Activated T-cell treated with anti-CD3 and anti-CD28 coated beads, Interleukin-2, amount 50 U/mL, for 48 hours (primary cell): ENCODE results near the gene RTL9.
"Not testable (repeated sequence)": the region's sequence is repeated elsewhere in the genome, so short reads cannot be mapped to it uniquely, and the experiment has no call there.

Source experiments
- DNase-seq, 2 experiments: peaks; one replicate each; pipeline ENCODE4 v3.0.0-alpha.2; 2020

The RTL9 gene

DNA sequence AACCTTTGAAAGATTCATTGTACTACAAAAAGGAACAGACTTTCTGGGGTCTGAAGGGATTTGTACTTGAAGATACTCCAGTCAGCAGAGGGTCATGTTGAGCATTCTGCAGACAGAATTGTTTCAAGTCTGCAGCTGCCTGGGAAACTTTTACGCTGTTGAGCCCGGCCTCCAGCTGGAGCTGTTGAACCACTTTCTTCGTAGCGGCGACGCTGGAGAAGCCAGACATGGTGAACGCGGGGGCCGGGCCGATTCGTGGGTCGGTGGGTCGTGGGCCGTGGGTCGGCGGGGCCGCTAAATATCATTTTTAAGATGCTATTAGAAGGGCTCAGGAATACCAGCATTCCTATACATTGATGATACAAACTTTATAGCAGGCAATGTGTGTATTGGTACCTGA lies 12.0 kb upstream of the RTL9 start:
- DNase-seq = no peak

DNA sequence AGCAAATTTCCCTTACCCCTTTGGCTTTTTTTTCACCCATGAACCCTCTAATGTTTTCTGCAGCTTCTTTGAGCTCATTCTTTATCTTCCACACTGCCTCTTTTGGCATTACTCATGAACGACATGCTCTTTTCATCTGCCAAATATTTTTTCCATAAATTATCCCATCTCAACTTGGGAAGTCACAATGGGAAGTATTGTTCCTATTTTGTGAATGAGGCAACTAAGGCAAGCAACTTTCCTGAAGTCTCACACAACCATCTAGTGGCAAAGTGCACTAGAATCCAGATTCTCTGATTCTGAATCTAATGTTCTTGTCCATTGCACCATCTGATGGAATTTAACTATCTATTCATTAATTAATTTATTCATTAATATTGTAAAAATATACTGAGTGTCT lies 625 bp downstream of the RTL9 start:
- no peak for DNase-seq

DNA sequence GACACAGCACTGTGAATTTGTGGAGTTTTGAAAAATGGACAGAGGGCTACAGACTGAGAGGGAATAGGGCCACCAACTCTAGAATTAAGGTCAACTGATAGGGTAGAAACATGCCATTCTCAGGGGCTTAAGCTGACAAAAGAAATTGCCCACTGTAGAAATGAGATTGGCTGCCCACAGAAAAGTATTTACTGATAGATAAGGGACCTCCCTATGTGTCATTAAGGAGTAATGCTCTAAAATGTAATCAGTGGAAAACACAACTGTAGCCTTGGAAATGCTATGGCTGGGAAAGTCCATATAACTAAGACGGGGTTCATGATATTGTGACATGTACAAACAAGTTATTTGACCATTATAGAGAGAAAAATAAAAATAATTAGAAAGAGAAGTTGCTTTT lies 4.6 kb downstream of the RTL9 start:
- no peak for DNase-seq

DNA sequence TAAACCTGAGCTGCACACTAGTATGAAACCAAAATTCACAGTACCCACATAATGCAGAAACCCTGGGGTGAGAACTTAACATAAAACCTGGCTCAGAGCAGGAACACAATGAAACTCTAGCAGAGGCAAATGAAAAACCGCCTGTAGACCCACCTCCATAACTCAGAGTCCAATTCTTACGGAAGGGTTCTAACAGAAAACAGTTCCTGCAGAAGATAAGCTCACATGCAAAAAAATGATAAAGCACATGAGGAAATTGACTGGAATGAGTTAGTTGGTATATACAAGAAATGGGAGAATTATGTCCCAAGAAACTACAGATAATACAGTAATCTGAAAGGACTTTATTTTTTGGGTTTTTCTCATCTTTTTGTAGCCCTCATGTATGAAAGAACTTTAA lies 14.7 kb downstream of the RTL9 start:
- DNase-seq = no peak

DNA sequence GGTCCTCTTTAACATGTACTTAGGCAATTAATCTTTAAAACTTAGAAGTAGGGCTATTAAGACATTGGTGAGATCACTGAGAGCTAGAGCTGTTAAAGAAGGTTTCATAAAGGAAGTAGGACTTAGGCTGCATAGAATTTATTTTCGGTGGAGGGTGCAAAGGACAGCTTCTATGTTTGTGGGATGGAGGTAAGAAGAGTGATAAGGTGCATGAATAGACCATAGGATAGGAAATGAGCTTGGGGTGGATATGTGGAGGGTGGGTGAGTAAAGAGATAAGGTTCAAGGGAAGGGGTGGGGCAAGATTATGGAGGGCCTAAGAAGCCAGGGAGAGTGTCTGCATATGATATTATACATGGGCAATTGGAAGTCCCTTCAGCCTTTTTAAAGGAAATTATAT lies 15.9 kb downstream of the RTL9 start:
- DNase-seq = no peak

DNA sequence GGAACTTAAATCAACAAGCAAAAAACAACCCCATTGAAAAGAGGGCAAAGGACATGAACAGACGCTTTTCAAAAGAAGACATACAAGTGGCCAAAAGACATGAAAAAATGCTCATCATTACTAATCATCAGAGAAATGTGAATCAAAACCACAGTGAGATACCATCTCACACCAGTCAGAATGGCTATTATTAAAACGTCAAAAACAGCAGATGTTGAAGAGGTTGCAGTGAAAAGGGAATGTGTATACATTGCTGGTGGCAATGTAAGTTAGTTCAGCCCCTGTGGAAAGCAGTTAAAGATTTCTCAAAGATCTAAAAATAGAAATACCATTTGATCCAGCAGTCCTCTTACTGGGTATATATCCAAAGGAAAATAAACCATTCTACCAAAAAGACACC lies 22.6 kb downstream of the RTL9 start:
- no peak for DNase-seq

DNA sequence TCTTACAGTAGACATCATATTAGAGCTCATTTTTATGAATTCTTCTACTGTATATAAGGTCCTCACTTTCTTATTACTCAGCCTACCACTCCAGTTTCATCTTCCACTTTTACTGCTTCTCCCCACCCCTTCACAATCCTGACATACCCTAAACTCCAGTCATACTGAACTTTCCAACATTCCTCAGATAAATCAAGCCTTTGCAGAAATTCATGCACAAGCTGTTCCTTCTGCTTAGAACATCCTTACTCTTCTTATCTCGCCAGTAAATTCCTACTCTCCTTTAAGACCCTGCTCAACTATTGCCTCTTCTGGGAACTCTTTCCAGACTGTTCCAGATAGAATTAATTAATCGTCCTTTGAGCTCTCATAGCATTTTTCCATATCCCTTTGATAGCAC lies 24.8 kb downstream of the RTL9 start:
- DNase-seq = no peak

DNA sequence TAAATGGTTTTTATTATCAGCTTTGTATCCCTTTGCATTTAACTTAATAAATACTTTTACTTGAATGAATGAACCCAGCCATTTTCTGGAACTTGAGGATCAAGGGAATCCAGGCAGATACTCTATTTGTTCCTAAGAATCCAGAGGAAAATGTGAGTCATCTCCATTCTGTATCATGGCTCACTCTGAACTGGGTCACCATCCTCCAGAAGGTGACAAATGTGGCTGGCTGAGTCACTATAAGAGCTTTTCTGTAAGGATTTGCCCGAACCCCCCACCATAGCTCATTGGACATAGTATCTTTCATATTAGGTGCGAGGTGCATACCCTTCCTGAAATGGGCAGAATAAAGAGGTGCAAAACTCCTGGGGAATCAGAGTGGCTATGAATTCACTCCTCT lies 25.8 kb downstream of the RTL9 start:
- no peak for DNase-seq

DNA sequence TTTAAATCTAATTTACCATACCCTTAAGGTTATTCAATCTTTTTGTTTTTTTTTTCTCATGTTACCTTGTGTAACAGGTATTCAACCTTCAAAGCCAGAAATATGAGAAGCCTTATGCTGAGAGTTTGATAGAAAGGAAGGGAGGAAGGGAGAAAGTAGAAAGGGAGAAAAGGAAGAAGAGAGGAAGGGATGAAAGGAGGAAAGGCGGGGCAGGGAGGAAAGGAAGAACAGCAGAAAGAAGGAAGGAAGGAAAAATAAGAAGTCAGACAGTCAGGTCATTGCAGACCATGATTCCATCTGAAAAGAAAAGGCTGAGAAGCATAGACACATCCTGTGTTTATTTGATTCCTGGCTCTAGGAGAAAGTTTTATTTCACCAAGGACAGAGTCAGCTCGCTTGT lies 30.9 kb downstream of the RTL9 start:
- no peak for DNase-seq

DNA sequence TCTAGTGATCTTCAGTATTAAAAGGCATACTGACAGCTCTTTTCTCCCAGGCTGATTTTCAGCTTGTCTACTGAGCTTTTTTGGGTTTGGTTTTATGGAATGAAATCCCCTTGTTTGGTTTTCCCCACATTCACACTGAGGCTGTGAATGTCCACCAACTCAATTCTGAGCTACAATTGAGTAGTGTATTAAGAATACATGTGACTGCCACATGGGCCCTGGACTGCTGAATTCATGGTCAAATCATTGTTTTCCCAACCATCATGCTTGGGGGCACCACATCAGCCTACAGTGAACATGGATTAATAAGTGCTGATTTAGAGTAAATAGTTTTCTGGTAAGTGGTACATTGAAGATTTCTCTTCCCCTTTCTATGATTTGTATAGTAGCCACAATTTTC lies 32.4 kb downstream of the RTL9 start:
- no peak for DNase-seq

DNA sequence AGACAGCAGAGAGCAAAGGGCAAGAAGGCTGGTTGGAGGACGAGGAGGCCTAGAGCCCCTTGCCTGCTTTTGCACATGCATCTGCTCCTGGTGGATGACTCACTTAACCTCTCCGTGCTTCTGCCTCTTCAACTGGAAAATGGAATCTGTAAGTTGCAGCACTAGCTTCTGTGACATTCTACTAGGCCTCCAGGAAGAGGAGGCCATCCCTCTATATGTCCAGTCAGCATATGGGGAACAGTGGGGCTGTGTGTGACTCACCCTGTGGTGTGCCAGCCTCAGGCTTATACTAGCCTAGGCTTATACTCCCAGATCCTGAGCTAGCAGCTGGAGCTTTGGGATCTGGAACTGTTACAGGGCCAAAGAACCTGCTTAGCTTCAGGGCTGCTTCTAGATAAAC lies 36.0 kb downstream of the RTL9 start:
- DNase-seq = no peak

DNA sequence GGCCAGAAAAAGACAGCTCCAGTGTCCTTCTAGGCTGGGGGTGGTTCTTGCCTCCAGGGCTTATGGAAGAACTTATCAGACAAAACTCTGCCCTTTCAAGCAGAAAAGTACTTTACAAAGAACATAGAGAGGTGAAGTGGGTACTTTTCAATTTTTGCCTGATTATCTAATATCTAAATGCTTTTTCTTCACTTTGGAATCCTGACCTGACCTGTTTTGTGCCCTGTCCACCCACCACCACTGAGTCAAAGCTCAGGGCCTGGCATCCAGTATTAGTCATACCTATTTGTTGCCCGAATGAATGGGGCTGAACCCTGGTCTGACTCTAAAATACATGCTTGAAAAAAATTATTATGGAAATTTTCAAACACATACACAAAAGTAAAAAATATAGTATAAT lies 37.2 kb downstream of the RTL9 start:
- no peak for DNase-seq

DNA sequence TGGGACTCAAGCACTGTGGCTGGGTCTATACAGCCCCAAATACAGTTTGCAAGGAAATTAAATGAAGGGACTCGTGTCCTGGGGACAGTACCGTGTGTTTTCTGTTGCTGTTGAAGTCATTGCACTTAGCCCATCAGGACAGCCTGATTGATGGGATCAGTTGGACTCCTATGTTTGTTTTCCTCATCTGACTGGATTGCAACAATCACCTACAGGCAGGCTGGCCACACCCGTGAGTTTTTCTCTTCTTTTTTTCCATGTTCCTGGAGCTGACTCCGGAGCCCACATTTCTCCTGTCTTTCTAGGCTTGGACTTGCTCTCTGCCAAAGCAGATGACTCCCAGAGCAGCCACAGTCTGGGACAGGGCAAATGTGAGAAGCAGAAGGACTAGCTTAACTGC lies 38.1 kb downstream of the RTL9 start:
- no peak for DNase-seq

DNA sequence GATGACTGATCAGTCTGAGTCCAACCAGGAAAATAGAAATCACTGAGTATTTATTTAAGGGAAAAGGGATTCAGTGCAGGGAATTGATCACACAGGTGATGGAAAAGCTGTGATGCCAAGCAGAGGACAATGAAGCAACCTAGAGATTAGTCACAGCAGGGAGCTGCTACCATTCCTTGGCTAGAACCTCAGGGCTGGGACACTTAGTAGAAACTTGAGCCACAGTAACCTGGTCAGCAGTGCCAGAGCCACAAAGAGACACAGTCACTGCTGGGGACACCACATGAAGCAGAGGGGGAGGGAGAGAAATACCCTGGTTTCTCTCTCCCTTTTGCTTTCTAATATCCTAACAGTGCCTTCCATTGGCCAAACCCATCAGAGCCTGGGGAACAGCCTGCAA lies 38.7 kb downstream of the RTL9 start:
- no peak for DNase-seq

DNA sequence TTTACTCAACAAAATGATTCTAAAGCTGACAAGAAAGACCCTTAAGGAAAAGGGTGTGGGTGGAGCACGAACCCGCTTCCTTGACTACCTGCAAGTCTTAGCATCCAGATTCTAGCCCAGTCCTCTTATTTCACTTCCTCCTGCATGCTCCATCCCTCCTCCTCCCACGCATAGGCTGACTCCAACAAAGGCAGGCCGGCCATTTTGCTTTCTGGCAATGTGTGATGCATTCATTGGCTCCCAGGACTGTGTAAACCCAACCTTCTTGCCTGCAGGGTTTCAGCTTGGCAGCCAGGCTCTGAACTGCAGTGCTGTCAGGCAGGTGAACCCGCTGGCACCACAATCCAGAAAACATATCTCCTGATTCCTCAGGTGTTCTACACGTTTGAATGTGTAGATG lies 39.3 kb downstream of the RTL9 start:
- no peak for DNase-seq

DNA sequence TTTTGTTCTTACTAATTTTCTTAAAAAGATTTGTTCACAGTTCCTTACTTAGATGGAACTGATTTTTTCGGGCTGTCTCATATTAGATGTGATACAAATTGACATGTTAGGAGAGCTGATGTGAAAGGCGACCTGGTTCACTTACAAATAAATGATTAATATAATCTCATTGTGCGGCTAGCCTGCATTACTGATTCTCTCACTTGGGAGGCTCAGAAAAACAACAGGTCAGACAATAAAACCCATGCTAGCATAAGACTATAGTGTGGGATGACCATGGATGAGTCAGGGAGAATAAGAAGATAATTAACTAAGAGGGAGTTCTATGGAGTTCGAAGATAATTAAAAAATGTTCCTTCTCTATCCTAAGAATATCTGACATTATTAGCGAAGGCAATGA lies 40.8 kb downstream of the RTL9 start:
- DNase-seq = no peak

DNA sequence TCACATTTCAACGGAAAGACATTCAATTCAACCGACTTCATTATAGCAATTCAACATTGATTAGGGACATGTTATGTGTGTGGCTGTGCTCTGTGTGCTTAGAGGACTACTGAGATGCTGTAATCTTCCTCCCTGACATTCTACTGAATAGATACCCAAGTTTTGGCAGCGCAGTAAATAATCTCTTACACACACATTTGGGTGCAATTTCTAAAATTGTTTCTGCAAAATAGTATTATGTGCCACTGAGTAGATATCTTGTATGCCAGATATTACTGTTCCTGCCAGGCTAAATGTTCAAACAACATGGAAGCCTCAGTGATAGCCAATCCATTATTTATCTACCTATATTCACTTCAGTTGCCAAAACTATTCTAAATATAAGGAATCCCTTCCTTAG lies 41.3 kb downstream of the RTL9 start:
- no peak for DNase-seq

DNA sequence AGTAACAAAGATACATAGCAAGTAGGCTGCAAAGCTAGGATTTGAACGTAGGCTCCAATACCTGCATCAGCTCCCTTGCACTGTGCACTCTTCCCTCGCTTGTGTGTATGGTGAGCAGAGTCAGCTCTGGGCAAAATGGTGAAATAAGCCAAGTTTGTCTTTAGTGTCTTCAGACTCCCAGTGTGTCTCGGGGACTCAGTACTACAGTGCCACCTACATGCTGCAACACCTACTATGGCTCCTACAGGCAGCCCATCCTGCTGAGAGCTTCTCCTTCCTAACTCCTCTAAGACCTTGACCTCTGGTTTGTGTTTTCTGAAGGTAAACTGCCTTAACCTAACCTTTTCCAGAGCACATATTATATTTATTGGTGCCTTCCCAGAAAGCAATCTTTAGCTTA lies 42.5 kb downstream of the RTL9 start:
- DNase-seq = no peak

DNA sequence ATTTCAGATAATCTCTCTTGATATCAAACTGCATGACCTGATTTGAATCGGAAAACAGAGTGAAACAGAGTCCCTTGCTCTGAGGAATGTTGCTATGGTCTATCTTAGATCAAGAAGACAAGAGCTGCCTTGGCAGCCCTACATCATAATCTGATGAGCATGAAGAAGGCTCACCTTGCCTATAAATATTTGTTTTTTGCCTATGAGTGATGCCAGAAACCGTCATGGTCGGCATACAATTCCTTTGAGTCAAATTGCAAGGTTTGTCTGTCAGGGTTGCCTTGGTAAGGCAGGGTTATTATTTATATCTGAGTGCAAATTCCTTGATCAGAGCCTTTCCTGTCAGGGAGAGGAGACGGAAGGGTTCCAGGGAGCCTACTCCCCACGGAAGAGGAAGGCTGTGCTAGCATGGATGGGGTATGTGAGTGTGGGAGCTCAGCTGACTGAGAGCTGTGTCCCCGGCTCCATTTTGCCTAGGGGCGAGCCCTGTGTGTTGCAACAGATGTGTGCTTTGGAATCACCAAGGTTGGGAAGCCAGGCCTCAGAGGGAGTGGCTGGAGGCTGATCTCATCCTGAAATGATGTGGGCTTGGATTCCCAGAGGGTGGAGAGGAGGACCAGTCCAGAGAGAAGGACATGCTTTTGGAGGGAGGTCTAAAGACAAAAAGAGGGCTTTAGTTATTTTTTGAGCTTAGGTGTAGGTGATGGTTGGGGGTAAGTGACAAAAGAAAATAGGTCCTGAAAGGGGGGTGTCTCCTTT lies 43.6 kb downstream of the RTL9 start:
- DNase-seq = no peak

DNA sequence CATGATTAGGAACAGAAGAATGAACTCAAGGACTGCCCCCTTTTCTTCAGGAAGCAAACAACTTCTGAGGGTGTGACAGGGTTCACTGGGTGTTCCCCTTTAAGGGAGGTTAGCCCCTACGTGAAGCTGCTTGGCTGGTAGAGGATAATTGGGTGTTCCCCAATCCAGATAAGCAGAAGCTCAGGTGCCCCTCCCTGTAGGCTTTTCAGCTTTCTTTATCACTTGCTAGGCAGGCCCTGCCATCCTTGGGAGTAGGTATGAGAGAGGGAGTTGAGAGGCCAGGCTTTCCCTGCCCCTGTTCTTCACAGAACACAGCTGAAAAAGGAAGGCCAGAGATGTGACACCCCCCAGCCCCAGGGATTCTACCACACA lies 44.2 kb downstream of the RTL9 start:
- no peak for DNase-seq

DNA sequence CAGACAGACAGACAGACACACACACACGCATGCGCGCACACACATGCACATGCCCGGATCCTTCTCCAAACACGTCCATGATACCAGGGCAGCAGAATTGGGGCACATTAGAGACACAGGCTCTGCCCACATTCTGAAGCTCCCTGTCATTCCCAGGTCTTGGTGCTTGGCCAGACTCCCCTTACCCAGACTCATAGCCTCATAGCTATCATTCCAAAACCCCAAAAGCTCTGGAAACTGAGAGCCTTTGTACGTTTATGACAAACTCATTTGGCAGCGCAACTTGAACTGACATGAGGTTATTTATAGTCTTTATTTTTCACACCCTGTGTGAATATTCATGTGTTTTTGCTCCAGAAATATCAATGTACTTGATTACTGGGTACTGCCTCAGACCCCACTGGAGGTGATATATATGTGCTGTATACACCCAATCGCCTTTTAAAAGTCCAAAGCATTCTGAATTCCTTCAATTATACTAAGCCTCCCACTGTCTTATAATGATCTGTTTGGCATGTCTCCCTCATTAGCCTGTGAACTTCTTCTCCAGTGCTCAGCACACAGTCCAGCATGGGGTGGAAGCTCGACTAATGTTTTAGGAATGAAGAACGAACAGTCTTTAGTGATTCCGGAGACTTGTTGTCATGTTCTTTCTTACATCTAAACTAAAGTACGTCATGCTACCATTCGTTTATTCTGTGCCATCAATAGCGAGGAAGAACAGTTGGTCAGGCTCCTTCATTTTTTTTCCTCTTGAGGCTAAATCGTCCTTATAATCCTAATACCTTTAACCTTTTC lies 45.0 kb downstream of the RTL9 start:
- DNase-seq = no peak

DNA sequence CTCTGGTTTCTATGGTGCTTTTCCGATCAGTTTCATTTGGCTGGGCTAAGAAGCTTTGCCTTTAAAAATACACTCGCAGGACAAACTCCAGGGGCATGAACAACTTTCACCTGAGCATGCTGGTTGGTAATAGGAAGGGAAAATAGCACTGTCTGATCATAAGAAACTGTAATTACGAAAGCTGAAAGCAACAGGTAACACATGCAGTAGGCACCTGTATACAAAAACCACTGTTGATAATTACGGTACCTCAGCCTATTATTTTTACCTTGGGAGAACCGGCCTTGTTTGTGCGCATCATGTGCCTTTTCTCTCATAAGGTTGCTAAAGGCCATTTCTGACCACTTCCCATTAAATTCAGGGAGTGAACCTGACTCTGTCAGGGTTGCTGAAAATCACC lies 45.7 kb downstream of the RTL9 start:
- DNase-seq = no peak

DNA sequence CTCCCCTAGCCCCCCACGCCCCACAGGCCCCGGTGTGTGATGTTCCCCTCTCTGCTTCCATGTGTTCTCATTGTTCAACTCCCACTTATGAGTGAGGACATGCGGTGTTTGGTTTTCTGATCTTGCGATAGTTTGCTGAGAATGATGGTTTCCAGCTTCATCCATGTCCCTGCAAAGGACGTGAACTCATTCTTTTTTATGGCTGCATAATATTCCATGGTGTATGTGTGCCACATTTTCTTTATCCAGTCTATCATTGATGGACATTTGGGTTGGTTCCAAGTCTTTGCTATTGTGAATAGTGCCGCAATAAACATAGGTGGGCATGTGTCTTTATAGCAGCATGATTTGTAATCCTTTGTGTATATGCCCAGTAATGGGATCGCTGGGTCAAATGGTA lies 47.6 kb downstream of the RTL9 start:
- not testable (repeated sequence) for DNase-seq

DNA sequence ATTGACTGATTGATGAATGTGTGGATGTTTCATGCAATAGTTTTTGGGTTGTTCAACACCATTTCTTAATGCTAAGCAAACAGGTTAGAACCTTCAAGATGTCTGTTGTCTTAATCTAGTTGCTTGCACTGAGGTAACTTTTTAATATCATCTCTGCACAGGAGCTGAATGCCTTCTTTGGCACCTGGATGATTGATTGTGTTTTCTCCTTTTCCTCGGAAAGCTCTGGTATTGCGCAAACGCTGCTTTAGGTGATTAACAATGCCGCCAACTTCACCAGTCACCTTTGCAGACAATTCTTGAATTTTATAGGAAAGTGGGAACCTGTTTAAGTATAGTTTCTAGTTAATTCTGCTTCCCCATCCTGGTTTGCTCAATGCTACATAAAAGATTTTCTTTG lies 48.2 kb downstream of the RTL9 start:
- DNase-seq = no peak
